Measurements from ENCODE around the gene EIF2A.
"Not testable (repeated sequence)": the region's sequence is repeated elsewhere in the genome, so short reads cannot be mapped to it uniquely, and the experiment has no call there.

Gene EIF2A

GRCh38 chr3:150594150-150594549, 47.6 kb downstream of the EIF2A start:
- Histone ChIP-seq H3K27me3 (ENCODE audit: insufficient read depth, poor library complexity, severe bottlenecking) (no peaks in the 10 kb centered on the region), H3K4me3 (replicated peaks; ENCODE audit: insufficient read depth, low read length) (no peak overlapping the region), H3K27ac (replicated peaks) (no peak overlapping the region)
- TF ChIP-seq, protein P1, sequence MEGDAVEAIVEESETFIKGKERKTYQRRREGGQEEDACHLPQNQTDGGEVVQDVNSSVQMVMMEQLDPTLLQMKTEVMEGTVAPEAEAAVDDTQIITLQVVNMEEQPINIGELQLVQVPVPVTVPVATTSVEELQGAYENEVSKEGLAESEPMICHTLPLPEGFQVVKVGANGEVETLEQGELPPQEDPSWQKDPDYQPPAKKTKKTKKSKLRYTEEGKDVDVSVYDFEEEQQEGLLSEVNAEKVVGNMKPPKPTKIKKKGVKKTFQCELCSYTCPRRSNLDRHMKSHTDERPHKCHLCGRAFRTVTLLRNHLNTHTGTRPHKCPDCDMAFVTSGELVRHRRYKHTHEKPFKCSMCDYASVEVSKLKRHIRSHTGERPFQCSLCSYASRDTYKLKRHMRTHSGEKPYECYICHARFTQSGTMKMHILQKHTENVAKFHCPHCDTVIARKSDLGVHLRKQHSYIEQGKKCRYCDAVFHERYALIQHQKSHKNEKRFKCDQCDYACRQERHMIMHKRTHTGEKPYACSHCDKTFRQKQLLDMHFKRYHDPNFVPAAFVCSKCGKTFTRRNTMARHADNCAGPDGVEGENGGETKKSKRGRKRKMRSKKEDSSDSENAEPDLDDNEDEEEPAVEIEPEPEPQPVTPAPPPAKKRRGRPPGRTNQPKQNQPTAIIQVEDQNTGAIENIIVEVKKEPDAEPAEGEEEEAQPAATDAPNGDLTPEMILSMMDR (IDR thresholded peaks at IDR 0.05; ENCODE audit: insufficient read depth, low read length): no peak
- no peak for TF ChIP-seq SPI1 (IDR thresholded peaks at IDR 0.05; ENCODE audit: borderline replicate concordance, low read depth)
- no peak for TF ChIP-seq GABPA (IDR thresholded peaks at IDR 0.05; ENCODE audit: low read depth)
- TF ChIP-seq, protein P2, sequence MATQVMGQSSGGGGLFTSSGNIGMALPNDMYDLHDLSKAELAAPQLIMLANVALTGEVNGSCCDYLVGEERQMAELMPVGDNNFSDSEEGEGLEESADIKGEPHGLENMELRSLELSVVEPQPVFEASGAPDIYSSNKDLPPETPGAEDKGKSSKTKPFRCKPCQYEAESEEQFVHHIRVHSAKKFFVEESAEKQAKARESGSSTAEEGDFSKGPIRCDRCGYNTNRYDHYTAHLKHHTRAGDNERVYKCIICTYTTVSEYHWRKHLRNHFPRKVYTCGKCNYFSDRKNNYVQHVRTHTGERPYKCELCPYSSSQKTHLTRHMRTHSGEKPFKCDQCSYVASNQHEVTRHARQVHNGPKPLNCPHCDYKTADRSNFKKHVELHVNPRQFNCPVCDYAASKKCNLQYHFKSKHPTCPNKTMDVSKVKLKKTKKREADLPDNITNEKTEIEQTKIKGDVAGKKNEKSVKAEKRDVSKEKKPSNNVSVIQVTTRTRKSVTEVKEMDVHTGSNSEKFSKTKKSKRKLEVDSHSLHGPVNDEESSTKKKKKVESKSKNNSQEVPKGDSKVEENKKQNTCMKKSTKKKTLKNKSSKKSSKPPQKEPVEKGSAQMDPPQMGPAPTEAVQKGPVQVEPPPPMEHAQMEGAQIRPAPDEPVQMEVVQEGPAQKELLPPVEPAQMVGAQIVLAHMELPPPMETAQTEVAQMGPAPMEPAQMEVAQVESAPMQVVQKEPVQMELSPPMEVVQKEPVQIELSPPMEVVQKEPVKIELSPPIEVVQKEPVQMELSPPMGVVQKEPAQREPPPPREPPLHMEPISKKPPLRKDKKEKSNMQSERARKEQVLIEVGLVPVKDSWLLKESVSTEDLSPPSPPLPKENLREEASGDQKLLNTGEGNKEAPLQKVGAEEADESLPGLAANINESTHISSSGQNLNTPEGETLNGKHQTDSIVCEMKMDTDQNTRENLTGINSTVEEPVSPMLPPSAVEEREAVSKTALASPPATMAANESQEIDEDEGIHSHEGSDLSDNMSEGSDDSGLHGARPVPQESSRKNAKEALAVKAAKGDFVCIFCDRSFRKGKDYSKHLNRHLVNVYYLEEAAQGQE (IDR thresholded peaks at IDR 0.05; ENCODE audit: insufficient replicate concordance, low read depth): no peak
- no peak for TF ChIP-seq POLR2AphosphoS5 (IDR thresholded peaks at IDR 0.05; ENCODE audit: low read depth)
- DNase-seq (ENCODE audit: low read depth in 1 of 2, low spot score in 1 of 2): no peak

DNA sequence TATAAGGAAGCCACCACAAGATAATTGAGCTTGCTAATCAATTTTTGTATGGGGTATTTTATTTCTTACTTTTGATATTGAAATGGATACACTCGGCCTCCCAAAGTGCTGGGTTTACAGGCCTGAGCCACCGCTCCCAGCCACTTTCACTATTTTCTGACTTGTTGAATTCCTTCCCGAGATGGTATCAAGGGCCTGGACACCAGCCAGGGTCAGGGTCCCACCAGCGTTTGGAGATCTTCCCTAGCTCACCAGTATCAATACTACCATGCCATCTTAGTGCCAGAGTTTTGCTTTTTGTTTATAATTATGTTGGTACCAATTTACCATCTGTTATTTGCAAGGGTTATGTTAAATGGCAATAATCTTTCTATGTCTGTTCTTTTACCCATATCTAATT, 51.1 kb downstream of the EIF2A start:
- Histone ChIP-seq H3K27ac (replicated peaks) (no peak overlapping the region), H3K27me3 (ENCODE audit: insufficient read depth, poor library complexity, severe bottlenecking) (no peaks in the 10 kb centered on the region), H3K4me3 (replicated peaks; ENCODE audit: insufficient read depth, low read length) (no peak overlapping the region)
- no peak for DNase-seq (ENCODE audit: low read depth in 1 of 2, low spot score in 1 of 2)
- TF ChIP-seq, protein P2 (IDR thresholded peaks at IDR 0.05; ENCODE audit: insufficient replicate concordance, low read depth): no peak
- TF ChIP-seq POLR2AphosphoS5 (IDR thresholded peaks at IDR 0.05; ENCODE audit: low read depth): no peak
- TF ChIP-seq, protein P1 (IDR thresholded peaks at IDR 0.05; ENCODE audit: insufficient read depth, low read length): no peak
- no peak for TF ChIP-seq GABPA (IDR thresholded peaks at IDR 0.05; ENCODE audit: low read depth)
- no peak for TF ChIP-seq SPI1 (IDR thresholded peaks at IDR 0.05; ENCODE audit: borderline replicate concordance, low read depth)

- no peak overlapping the region for H3K4me3 ChIP-seq (replicated peaks; ENCODE audit: insufficient read depth, low read length)
- H3K27ac ChIP-seq (replicated peaks): no peak overlapping the region
- peak in 1 of 2 experiments; percentile 25 for DNase-seq (ENCODE audit: low read depth in 1 of 2, low spot score in 1 of 2)
- no peaks in the 10 kb centered on the region for H3K27me3 ChIP-seq (ENCODE audit: insufficient read depth, poor library complexity, severe bottlenecking)
- TF ChIP-seq POLR2AphosphoS5 (IDR thresholded peaks at IDR 0.05; ENCODE audit: low read depth): no peak
- TF ChIP-seq, protein P1 (IDR thresholded peaks at IDR 0.05; ENCODE audit: insufficient read depth, low read length): no peak
- no peak for TF ChIP-seq GABPA (IDR thresholded peaks at IDR 0.05; ENCODE audit: low read depth)
- TF ChIP-seq SPI1 (IDR thresholded peaks at IDR 0.05; ENCODE audit: borderline replicate concordance, low read depth): peak; percentile 72; the same call in 1 of the 2 replicates
These were observed 53.2 kb downstream of the EIF2A start for GRCh38 chr3:150599611-150600297.

DNA sequence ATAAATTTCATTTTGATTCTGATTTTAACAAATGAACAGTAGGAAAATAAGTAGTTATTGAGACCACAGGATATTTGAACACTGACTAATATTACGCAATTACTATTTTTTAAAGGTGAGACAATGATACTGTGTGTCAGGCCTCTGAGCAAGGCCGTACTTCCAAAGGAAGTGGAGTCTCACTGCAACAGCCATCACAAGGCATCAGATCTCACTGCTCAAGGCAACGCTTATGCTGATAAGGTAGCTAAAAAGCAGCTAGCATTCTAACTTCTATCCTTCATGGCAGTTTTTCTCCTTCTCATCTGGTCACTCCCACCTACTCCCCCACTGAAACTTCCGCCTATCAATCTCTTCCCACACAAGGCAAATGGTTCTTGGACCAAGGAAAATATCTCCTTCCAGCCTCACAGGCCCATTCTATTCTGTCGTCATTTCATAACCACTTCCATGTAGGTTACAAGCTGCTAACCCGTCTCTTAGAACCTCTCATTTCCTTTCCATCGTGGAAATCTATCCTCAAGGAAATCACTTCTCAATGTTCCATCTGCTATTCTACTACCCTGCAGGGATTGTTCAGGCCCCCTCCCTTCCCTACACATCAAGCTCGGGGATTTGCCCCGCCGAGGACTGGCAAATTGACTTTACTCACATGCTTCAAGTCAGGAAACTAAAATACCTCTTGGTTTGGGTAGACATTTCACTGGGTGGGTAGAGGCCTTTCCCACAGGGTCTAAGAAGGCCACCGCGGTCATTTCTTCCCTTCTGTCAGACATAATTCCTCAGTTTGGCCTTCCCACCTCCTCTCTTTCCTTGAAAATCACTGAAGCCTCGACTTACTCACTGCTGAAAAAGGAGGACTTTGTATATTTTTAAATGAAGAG, 54.3 kb downstream of the EIF2A start:
- H3K27ac ChIP-seq (replicated peaks); H3K27me3 ChIP-seq (ENCODE audit: insufficient read depth, poor library complexity, severe bottlenecking); DNase-seq (ENCODE audit: low read depth in 1 of 2, low spot score in 1 of 2); H3K4me3 ChIP-seq (replicated peaks; ENCODE audit: insufficient read depth, low read length): not testable (repeated sequence)
